ENCODE results near the gene MAPRE2.

MAPRE2 gene

GRCh38 chr18:35060122-35060815 is 19.1 kb downstream of the MAPRE2 start:
- 0 out of 2 replicates have a peak, but pooled peaks cover 4% of the 10 kb centered on the region for H3K36me3 ChIP-seq (ENCODE audit: insufficient read depth, low read length)
- H3K4me1 ChIP-seq (ENCODE audit: insufficient read depth, low read length, severe bottlenecking): no peaks in the 10 kb centered on the region
- no peak overlapping the region for H3K4me3 ChIP-seq (ENCODE audit: low read depth, low read length, poor library complexity, severe bottlenecking)
- no peak overlapping the region for H2AFZ ChIP-seq (ENCODE audit: low read length)
- no peaks in the 10 kb centered on the region for H3K9me2 ChIP-seq (ENCODE audit: low read depth, low read length)
- no peaks in the 10 kb centered on the region for H4K20me1 ChIP-seq (ENCODE audit: insufficient read depth, low read length)
- no peaks in the 10 kb centered on the region for H3K27me3 ChIP-seq (ENCODE audit: insufficient read depth, low read length)
- TF ChIP-seq, protein P1, sequence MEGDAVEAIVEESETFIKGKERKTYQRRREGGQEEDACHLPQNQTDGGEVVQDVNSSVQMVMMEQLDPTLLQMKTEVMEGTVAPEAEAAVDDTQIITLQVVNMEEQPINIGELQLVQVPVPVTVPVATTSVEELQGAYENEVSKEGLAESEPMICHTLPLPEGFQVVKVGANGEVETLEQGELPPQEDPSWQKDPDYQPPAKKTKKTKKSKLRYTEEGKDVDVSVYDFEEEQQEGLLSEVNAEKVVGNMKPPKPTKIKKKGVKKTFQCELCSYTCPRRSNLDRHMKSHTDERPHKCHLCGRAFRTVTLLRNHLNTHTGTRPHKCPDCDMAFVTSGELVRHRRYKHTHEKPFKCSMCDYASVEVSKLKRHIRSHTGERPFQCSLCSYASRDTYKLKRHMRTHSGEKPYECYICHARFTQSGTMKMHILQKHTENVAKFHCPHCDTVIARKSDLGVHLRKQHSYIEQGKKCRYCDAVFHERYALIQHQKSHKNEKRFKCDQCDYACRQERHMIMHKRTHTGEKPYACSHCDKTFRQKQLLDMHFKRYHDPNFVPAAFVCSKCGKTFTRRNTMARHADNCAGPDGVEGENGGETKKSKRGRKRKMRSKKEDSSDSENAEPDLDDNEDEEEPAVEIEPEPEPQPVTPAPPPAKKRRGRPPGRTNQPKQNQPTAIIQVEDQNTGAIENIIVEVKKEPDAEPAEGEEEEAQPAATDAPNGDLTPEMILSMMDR (IDR thresholded peaks at IDR 0.05; ENCODE audit: low read length): no peak
- no peak for TF ChIP-seq EZH2 (IDR thresholded peaks at IDR 0.05; ENCODE audit: borderline replicate concordance, low read length)
- H3K27ac ChIP-seq (ENCODE audit: low read depth, low read length, poor library complexity, severe bottlenecking): no peak overlapping the region
- peaks cover 91% of the 10 kb centered on the region for H3K79me2 ChIP-seq (ENCODE audit: insufficient read depth, low read length)
- no peaks in the 10 kb centered on the region for H3K9me3 ChIP-seq (ENCODE audit: low read length)
- H3K9ac ChIP-seq (ENCODE audit: low read length): no peak overlapping the region
- no peak overlapping the region for H3K4me2 ChIP-seq (ENCODE audit: low read length)
- H3F3A ChIP-seq (ENCODE audit: insufficient read depth, low read length): no peaks in the 10 kb centered on the region

GRCh38 chr18:35061336-35061735 is 20.1 kb downstream of the MAPRE2 start:
- Histone ChIP-seq H3K9ac (ENCODE audit: low read length) (no peak overlapping the region), H3K36me3 (ENCODE audit: insufficient read depth, low read length) (no peaks in the 10 kb centered on the region), H3K4me1 (ENCODE audit: insufficient read depth, low read length, severe bottlenecking) (no peaks in the 10 kb centered on the region), H2AFZ (ENCODE audit: low read length) (no peak overlapping the region), H3F3A (ENCODE audit: insufficient read depth, low read length) (no peaks in the 10 kb centered on the region), H3K27ac (ENCODE audit: low read depth, low read length, poor library complexity, severe bottlenecking) (no peak overlapping the region), H4K20me1 (ENCODE audit: insufficient read depth, low read length) (no peaks in the 10 kb centered on the region), H3K9me2 (ENCODE audit: low read depth, low read length) (no peaks in the 10 kb centered on the region), H3K79me2 (ENCODE audit: insufficient read depth, low read length) (peaks cover 89% of the 10 kb centered on the region), H3K9me3 (ENCODE audit: low read length) (no peaks in the 10 kb centered on the region), H3K27me3 (ENCODE audit: insufficient read depth, low read length) (no peaks in the 10 kb centered on the region), H3K4me3 (ENCODE audit: low read depth, low read length, poor library complexity, severe bottlenecking) (no peak overlapping the region), H3K4me2 (ENCODE audit: low read length) (no peak overlapping the region)
- TF ChIP-seq, protein P1 (IDR thresholded peaks at IDR 0.05; ENCODE audit: low read length): no peak
- no peak for TF ChIP-seq EZH2 (IDR thresholded peaks at IDR 0.05; ENCODE audit: borderline replicate concordance, low read length)

DNA sequence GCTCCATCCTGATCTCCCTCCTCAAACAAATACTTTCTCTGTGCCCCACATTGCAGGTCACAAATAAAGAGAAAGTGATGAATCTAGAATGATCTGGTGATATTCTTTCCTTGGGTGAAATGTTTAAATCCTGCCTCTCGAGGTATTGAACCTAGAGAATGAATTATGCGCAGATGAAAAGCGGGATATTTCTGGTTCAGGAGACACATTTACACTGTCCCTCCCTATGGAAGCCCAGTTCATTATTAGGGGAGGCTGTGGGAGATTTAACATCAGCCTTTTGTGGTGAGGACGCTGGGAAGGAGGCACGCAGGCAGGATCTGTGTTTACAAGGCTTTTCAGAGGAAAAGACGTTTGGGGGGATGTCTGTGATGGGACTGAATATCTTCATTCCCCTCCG is 20.6 kb downstream of the MAPRE2 start:
- Histone ChIP-seq H3K4me3 (ENCODE audit: low read depth, low read length, poor library complexity, severe bottlenecking) (no peak overlapping the region), H3K79me2 (ENCODE audit: insufficient read depth, low read length) (peaks cover 89% of the 10 kb centered on the region), H3K4me1 (ENCODE audit: insufficient read depth, low read length, severe bottlenecking) (no peaks in the 10 kb centered on the region), H3K9me3 (ENCODE audit: low read length) (no peaks in the 10 kb centered on the region), H3K4me2 (ENCODE audit: low read length) (no peak overlapping the region), H3F3A (ENCODE audit: insufficient read depth, low read length) (no peaks in the 10 kb centered on the region), H4K20me1 (ENCODE audit: insufficient read depth, low read length) (no peaks in the 10 kb centered on the region), H3K27ac (ENCODE audit: low read depth, low read length, poor library complexity, severe bottlenecking) (no peak overlapping the region), H3K9me2 (ENCODE audit: low read depth, low read length) (no peaks in the 10 kb centered on the region), H2AFZ (ENCODE audit: low read length) (no peak overlapping the region), H3K27me3 (ENCODE audit: insufficient read depth, low read length) (no peaks in the 10 kb centered on the region), H3K9ac (ENCODE audit: low read length) (no peak overlapping the region), H3K36me3 (ENCODE audit: insufficient read depth, low read length) (no peaks in the 10 kb centered on the region)
- no peak for TF ChIP-seq EZH2 (IDR thresholded peaks at IDR 0.05; ENCODE audit: borderline replicate concordance, low read length)
- TF ChIP-seq, protein P1 (IDR thresholded peaks at IDR 0.05; ENCODE audit: low read length): no peak

Measured in OCI-LY1 (cell line).